A549 (cell line): ENCODE data around the gene TROAP. TPM values are rescaled to one million over a fixed set of nuclear protein-coding genes. Genes with fewer than 3 reads are reported as not detected.

Experiments used
- ATAC-seq, 2 experiments: fragments of 200-7000 bp in 1 of 2; fragments of >200 bp in 1 of 2; cut with Nextera tagmentation in 1 of 2; cut with Tn5 transposase in 1 of 2; 3 replicates each; pipeline versions ENCODE4 v1.8.0 to v1.9.1; 2018 to 2020; ENCODE audit warnings: mild to moderate bottlenecking in 1 of 2, moderate library complexity in 1 of 2
- CTCF ChIA-PET: fragments of 300-600 bp; sonication (Branson Sonifier 250); formaldehyde crosslinking; extraction: SDS; loops from one replicate; lab custom pipeline; 2021; ENCODE audit warnings: antibody characterized with exemption, inconsistent platforms; lab: Yijun Ruan, JAX
- POLR2A ChIA-PET: fragments of 350-600 bp; formaldehyde crosslinking; extraction: SDS; loops from one replicate; lab custom pipeline; 2021; ENCODE audit warnings: antibody characterized with exemption, inconsistent platforms; lab: Yijun Ruan, JAX
- DNase-seq, 2 experiments: peaks; one replicate each; pipeline versions ENCODE4 v3.0.0 to v3.0.0-alpha.2; 2011 to 2016; ENCODE audit warnings: low read depth in 1 of 2, low spot score in 1 of 2
- FAIRE-seq: peaks from 2 replicates; lab custom pipeline; 2011; peaks lifted over from hg19 to GRCh38; lab: Jason Lieb, UNC
- H3K27ac ChIP-seq, 2 experiments: fragments of >200 bp; sonication (Bioruptor Twin); formaldehyde crosslinking; 3 replicates each; pipeline ENCODE4 v1.5.1; 2016 to 2017
- H3K4me1 ChIP-seq: fragments of >200 bp; sonication (Bioruptor Twin); formaldehyde crosslinking; 3 replicates; pipeline ENCODE4 v1.6.1; 2016
- H3K4me2 ChIP-seq: fragments of >200 bp; sonication (Bioruptor Twin); formaldehyde crosslinking; 3 replicates; pipeline ENCODE4 v1.6.1; 2016
- H3K4me3 ChIP-seq: fragments of >200 bp; sonication (Bioruptor Twin); formaldehyde crosslinking; 3 replicates; pipeline ENCODE4 v1.5.1; 2016
- H3K9me3 ChIP-seq: fragments of >200 bp; sonication (Bioruptor Twin); formaldehyde crosslinking; 3 replicates; pipeline ENCODE4 v1.6.1; 2016
- BCL3 ChIP-seq: fragments of >200 bp; sonication (Bioruptor Twin); formaldehyde crosslinking; IDR thresholded peaks from 3 replicates; pipeline ENCODE4 v1.6.1; 2016
- CBX2 ChIP-seq: fragments of 200-600 bp; sonication (generic); IDR thresholded peaks from 2 replicates; pipeline ENCODE4 v1.6.1; 2016; ENCODE audit warnings: low read depth, mild to moderate bottlenecking, borderline replicate concordance
- CTCF ChIP-seq: fragments of >200 bp; sonication (Bioruptor Twin); formaldehyde crosslinking; IDR thresholded peaks from 3 replicates; pipeline ENCODE4 v1.5.1; 2016
- ELK1 ChIP-seq: fragments of 150-350 bp; IDR thresholded peaks from 2 replicates; pipeline ENCODE4 v1.6.1; 2014; ENCODE audit warnings: low read depth, mild to moderate bottlenecking, low read length
- HES2 ChIP-seq: fragments of >200 bp; sonication (Bioruptor Twin); formaldehyde crosslinking; IDR thresholded peaks from 2 replicates; pipeline ENCODE4 v1.6.1; 2016
- HMGXB4 ChIP-seq: fragments of 250-450 bp; sonication (Bioruptor Pico); IDR thresholded peaks from 2 replicates; pipeline ENCODE4 v1.5.0; 2021; ENCODE audit warnings: mild to moderate bottlenecking, moderate library complexity, borderline replicate concordance
- HOXA7 ChIP-seq: fragments of 250-450 bp; sonication (Bioruptor Pico); IDR thresholded peaks from 2 replicates; pipeline ENCODE4 v1.5.0; 2020; ENCODE audit warnings: mild to moderate bottlenecking, moderate library complexity
- HOXB5 ChIP-seq: fragments of 250-450 bp; sonication (Bioruptor Pico); IDR thresholded peaks from 2 replicates; pipeline ENCODE4 v1.5.0; 2020; ENCODE audit warnings: mild to moderate bottlenecking, moderate library complexity
- JUN ChIP-seq, 2 experiments: fragments of >200 bp; sonication (Bioruptor Twin); formaldehyde crosslinking; IDR thresholded peaks; 2 replicates in 1 of 2; 3 replicates in 1 of 2; pipeline ENCODE4 v1.6.1; 2016 to 2017
- KDM1A ChIP-seq: fragments of 200-600 bp; sonication (generic); IDR thresholded peaks from 2 replicates; pipeline ENCODE4 v1.6.1; 2016; ENCODE audit warnings: low read depth, mild to moderate bottlenecking
- KDM5A ChIP-seq: fragments of 200-600 bp; sonication (generic); IDR thresholded peaks from 2 replicates; pipeline ENCODE4 v1.6.1; 2016; ENCODE audit warnings: antibody characterized with exemption, mild to moderate bottlenecking
- NPAS2 ChIP-seq: fragments of 250-450 bp; sonication (Bioruptor Pico); IDR thresholded peaks from 2 replicates; pipeline ENCODE4 v1.8.0; 2022; ENCODE audit warnings: mild to moderate bottlenecking, moderate library complexity, borderline replicate concordance
- RFX5 ChIP-seq: fragments of 450-650 bp; IDR thresholded peaks from 2 replicates; pipeline ENCODE4 v1.7.1; 2014; ENCODE audit warnings: antibody characterized with exemption, mild to moderate bottlenecking, moderate library complexity
- RNF2 ChIP-seq: fragments of 200-600 bp; sonication (generic); IDR thresholded peaks from 2 replicates; pipeline ENCODE4 v1.6.1; 2016; ENCODE audit warnings: low read depth, mild to moderate bottlenecking, antibody characterized with exemption, moderate library complexity, borderline replicate concordance
- SMC3 ChIP-seq: fragments of >200 bp; sonication (Bioruptor Twin); formaldehyde crosslinking; IDR thresholded peaks from 3 replicates; pipeline ENCODE4 v1.6.1; 2018; ENCODE audit warnings: inconsistent platforms
- TFCP2L1 ChIP-seq: fragments of 250-450 bp; sonication (Bioruptor Pico); IDR thresholded peaks from 2 replicates; pipeline ENCODE4 v1.5.0; 2021; ENCODE audit warnings: mild to moderate bottlenecking
- ZNF302 ChIP-seq: fragments of 250-450 bp; sonication (Bioruptor Pico); IDR thresholded peaks from 2 replicates; pipeline ENCODE4 v1.9.0; 2021; ENCODE audit warnings: inconsistent platforms, mild to moderate bottlenecking, moderate library complexity
- ZSCAN20 ChIP-seq: fragments of 250-450 bp; sonication (Bioruptor Pico); IDR thresholded peaks from 2 replicates; pipeline ENCODE4 v1.8.0; 2022; ENCODE audit warnings: mild to moderate bottlenecking, moderate library complexity
- WGBS: methylation state at CpG from one replicate; pipeline ENCODE4 v1.1.6; 2017; ENCODE audit errors: missing lambda C conversion rate; 5-methylcytosine and 5-hydroxymethylcytosine counted together
- polyA plus RNA-seq, 4 experiments: library from polyadenylated mRNA; depleted of rRNA in 3 of 4; stranded (reverse); fragments of >200 nt; fragmentation: RNase III in 1 of 4; extraction: RNeasy Plus Mini Kit Qiagen cat#74134 plus additional on column Dnase treatment in 1 of 4; gene quantifications; 2 replicates in 3 of 4; 3 replicates in 1 of 4; pipeline ENCODE4 v1.2.3, GENCODE V29; 2011 to 2017

The TROAP gene
- polyA plus RNA-seq, 2 of the 4 experiments (the other 2 are of a cell fraction), result 50.0 to 55.5 TPM

GRCh38 chr12:49328816-49329215 is 5.8 kb downstream of the TROAP start (continued):
- TF ChIP-seq RNF2 (no peak), BCL3 (no peak), SMC3 (no peak)

- 96% methylated on average over 7 of the region's 7 CpGs for WGBS
- TF ChIP-seq KDM5A (no peak), CTCF (no peak), HMGXB4 (CRISPR knock-in tag) (no peak), HOXA7 (CRISPR knock-in tag) (no peak), RFX5 (no peak), JUN (IDR thresholded peaks at IDR 0.05) (no peak), ZSCAN20 (CRISPR knock-in tag) (no peak), NPAS2 (no peak), HOXB5 (CRISPR knock-in tag) (no peak), TFCP2L1 (CRISPR knock-in tag) (no peak), ELK1 (no peak), ZNF302 (CRISPR knock-in tag) (no peak), KDM1A (no peak), HES2 (no peak), CBX2 (no peak)
- Histone ChIP-seq H3K4me3 (no peak overlapping the region), H3K27ac (no peak overlapping the region), H3K9me3 (no peaks in the 10 kb centered on the region), H3K4me2 (no peak overlapping the region), H3K4me1 (peaks cover 6% of the 10 kb centered on the region; the same call in 2 of the 3 replicates)
- DNase-seq (no peak), FAIRE-seq (no peak), ATAC-seq (no peak)
- ChIA-PET CTCF (interaction anchor here (1.2 to 6.5 kb wide), 10 partner anchors 10 to 308 kb away, joined by 3 to 144 read pairs (median 65); partner anchors contain the start of genes DNAJC22, PRPH and TROAP), POLR2A (no interaction called here)
Observed at GRCh38 chr12:49330032-49330619, 7.1 kb downstream of the TROAP start.
